NCI-H345 (cell line): ENCODE results near the gene SERPINA9.
"Not testable (repeated sequence)": the region's sequence is repeated elsewhere in the genome, so short reads cannot be mapped to it uniquely, and the experiment has no call there.

Experiments used
- DNase-seq: peaks from one replicate; lab custom pipeline; 2025; lab: John Stamatoyannopoulos, UW

Gene SERPINA9

GRCh38 chr14:94476023-94476422 is at the start of gene SERPINA9:
TSS of gene SERPINA9 (minus strand) at chr14:94476197. CDS start at chr14:94469840, 6,357 bp downstream.
- DNase-seq = no peak

GRCh38 chr14:94524093-94524492 is 48.1 kb upstream of the SERPINA9 start:
- no peak for DNase-seq

GRCh38 chr14:94523265-94523664 is 47.3 kb upstream of the SERPINA9 start:
- DNase-seq = no peak

GRCh38 chr14:94522115-94522724 is 46.2 kb upstream of the SERPINA9 start:
- DNase-seq = no peak

GRCh38 chr14:94521375-94522114 is 45.5 kb upstream of the SERPINA9 start:
- DNase-seq = no peak

- no peak for DNase-seq
Observed at GRCh38 chr14:94517641-94518257, 41.8 kb upstream of the SERPINA9 start.

- DNase-seq = no peak
Observed at GRCh38 chr14:94517248-94517640, 41.2 kb upstream of the SERPINA9 start.

- DNase-seq = no peak
Observed at GRCh38 chr14:94515856-94516255, 39.9 kb upstream of the SERPINA9 start.

- DNase-seq = no peak
Observed at GRCh38 chr14:94515426-94515825, 39.4 kb upstream of the SERPINA9 start.

GRCh38 chr14:94514351-94514750 is 38.4 kb upstream of the SERPINA9 start:
- DNase-seq = no peak

- DNase-seq = not testable (repeated sequence)
Observed at GRCh38 chr14:94510481-94510880, 34.5 kb upstream of the SERPINA9 start.

- DNase-seq = no peak
Observed at GRCh38 chr14:94509356-94509755, 33.4 kb upstream of the SERPINA9 start, which contains the start of gene SERPINA12. TSS of gene SERPINA12 (minus strand) at chr14:94509469. CDS start at chr14:94498397, 11,072 bp downstream.

GRCh38 chr14:94505641-94506040 is 29.6 kb upstream of the SERPINA9 start:
- DNase-seq = no peak

- no peak for DNase-seq
Observed at GRCh38 chr14:94505206-94505605, 29.2 kb upstream of the SERPINA9 start.

- no peak for DNase-seq
Observed at GRCh38 chr14:94501588-94502516, 25.9 kb upstream of the SERPINA9 start.

GRCh38 chr14:94500264-94500663 is 24.3 kb upstream of the SERPINA9 start:
- DNase-seq = no peak

GRCh38 chr14:94499673-94500072 is 23.7 kb upstream of the SERPINA9 start:
- no peak for DNase-seq

- DNase-seq = no peak
Observed at GRCh38 chr14:94498215-94498614, 22.2 kb upstream of the SERPINA9 start.

- DNase-seq = no peak
Observed at GRCh38 chr14:94494085-94494484, 18.1 kb upstream of the SERPINA9 start.

GRCh38 chr14:94491511-94491910 is 15.5 kb upstream of the SERPINA9 start:
- DNase-seq = no peak

- no peak for DNase-seq
Observed at GRCh38 chr14:94489336-94489735, 13.3 kb upstream of the SERPINA9 start.

- DNase-seq = no peak
Observed at GRCh38 chr14:94486883-94487282, 10.9 kb upstream of the SERPINA9 start.
